GM18873 (cell line): ENCODE data around the gene CRYL1.

Source experiments
- ATAC-seq: cut with Tn5 transposase; IDR thresholded peaks from one replicate; pipeline ENCODE4 v1.9.1; 2021; ENCODE audit warnings: mild to moderate bottlenecking, moderate library complexity, moderate number of reproducible peaks; ENCODE audit not compliant: unreplicated experiment, low FRiP score

CRYL1 gene

DNA sequence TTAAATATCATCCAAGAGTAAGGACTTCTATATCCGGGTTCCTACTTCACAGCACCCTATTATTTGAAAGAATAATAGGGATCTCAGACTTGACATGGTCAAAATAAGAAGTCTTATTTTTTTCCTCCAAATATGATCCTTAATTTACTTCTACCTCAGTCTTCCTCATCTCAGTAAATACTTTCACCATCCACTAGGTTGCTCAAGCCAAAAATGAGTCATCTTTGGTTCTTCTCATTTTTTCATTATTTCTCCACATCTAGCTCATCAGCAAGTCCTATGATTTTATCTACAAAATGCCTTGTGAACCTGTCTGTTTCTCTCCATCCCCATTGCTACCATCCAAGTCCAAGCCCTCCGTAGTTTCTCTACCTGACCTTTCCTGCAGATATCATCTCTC, 171.7 kb downstream of the CRYL1 start:
- ATAC-seq, result no peak
